HG02798 (cell line): ENCODE data around the gene CMIP.
A peak's percentile ranks its signal among the peaks of the same experiment; 100 is the strongest.

Source experiments
- ATAC-seq: cut with Tn5 transposase; IDR thresholded peaks from one replicate; pipeline ENCODE4 v1.9.1; 2021; ENCODE audit warnings: mild to moderate bottlenecking; ENCODE audit not compliant: unreplicated experiment, poor library complexity

Gene CMIP

GRCh38 chr16:81611721-81612120 lies 167.1 kb downstream of the CMIP start:
- no peak for ATAC-seq

DNA sequence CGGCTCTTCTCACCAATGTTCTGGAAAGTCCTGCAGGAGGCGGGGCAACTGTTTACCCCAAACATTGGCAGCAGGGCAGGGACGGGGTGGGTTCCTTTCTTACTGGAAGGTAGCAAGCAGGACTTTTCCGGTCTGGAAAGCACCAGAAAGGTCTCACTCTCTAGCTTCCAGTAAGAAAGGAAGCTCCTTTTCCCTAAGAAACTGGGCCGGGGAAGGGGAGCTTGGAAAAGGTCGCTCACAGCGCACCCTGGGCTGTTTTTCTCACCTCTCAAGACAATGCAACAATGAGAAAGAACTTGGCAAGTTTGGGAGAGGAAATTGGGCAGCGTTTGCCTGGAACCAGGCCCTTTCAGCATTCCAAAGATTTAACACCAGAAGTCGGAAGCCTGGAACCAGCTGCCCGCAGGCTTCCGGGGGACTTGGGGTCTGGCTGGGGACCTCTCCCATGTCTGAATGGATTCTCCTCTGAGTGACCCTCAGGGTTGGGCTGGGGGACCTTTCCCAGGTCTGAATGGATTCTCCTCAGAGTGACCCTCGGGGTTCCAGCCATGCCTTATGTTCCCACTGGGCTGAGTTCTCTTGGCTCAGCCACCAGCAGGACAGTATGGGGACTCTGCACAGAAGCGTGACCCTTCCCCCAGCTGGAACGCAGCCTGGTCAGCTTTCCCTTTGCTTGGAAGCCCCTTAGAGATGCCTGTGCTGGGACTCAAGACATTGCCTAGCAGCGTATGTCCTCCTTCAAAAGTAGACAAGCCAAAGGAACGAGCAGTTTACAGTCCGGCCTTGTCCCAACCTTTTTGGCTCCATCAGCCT lies 167.9 kb downstream of the CMIP start:
- no peak for ATAC-seq

DNA sequence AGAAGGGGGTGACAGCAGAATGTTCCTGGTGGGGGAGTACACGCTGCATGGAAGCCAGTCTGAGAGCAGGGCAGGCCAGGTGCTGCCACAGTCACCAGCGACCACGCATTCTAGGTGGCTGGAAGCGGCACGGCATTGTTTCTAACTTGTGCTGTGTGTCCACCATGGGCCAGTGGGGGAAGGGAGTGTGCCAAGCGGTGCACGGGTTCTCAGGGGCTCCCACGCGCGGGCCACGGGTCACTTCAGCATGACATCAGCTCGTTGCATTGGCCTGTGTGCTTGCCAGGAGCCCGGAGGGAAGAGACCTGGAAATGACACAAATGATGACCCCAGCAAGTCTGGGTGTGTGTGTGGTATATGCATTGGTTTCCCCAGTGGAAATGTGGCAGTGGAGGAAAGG lies 169.6 kb downstream of the CMIP start:
- ATAC-seq: no peak

DNA sequence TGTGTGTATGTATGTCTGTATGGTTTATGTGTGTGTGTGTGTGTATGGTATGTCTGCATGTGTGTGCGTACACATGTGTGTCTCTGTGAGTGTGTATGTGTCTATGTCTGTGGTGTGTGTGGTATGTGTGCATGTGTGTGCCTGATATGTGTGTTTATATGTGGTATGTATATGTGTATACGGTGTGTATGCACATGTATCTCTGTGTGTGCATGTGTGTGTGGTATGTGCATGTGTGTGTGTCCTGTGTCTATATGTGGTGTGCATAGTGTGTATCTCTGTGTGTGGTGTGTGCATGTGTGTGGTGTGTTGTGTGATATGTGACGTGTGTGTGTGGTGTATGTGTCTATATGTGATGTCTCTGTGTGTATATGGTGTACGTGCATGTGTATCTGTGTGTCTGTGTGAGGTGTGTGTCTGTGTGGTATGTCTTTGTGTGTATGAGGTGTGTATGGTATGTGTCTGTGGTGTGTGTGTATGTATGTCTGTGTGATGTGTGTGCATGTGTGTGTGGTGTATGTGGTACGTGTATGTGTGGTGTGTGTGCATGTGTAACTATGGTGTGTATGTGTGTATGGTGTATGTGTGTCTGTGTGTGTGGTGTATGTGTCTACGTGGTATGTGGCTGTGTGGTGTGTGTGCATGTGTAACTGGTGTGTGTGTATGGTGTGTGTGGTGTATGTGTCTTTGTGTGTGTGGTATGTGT lies 170.2 kb downstream of the CMIP start:
- ATAC-seq: no peak

DNA sequence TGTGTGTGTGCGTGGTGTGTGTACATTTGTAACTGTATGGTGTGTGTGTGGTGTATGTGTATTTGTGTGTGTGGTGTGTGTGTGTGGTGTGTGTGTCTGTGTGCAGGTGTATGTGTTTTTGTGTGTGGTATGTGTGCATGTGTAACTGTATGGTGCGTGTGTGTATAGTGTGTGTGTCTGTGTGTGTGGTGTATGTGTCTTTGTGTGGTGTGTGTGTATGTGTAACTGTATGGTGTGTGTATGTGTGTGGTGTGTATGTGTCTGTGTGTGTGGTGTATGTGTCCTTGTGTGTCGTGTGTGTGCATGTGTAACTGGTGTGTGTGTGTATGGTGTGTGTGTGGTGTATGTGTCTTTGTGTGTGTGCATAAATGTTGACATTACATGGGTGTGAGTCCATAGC lies 170.8 kb downstream of the CMIP start:
- no peak for ATAC-seq

DNA sequence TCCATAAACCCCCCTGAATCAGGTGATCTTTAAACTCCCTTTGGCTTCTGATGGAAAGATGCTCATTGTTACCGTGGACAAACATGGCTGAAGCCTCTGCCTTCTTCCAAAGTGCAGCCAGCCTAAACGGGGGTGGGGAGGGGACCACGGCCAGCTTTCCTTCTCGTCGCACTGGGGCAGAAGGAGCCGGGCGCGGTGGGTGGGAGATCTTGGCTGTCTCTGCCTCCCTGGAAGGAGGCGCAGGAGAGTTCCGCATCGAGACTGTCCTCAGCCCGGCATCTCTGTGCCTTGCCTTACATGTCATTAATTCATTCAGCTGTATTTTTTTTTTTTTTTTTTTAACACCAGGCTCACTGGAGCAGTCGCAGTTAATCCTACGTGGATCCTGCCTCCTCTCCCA lies 171.2 kb downstream of the CMIP start:
- ATAC-seq: no peak

GRCh38 chr16:81616321-81617020 lies 171.9 kb downstream of the CMIP start:
- peak; percentile 74 for ATAC-seq

DNA sequence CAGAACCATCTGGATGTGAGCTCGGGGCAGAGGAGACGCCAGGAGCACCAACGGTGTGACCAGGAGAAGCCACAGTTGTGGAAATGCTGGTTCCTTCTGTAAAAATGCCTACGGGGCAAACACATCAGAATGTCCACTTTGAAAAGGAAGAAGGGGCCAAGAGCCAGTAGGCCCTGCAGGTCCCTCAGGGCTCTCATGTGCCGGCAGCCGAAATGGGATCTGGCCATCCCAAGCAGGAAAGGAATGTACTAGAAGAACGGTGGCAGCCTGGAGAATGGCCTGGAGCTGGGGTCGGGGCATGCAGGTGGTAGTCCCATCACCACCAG lies 172.4 kb downstream of the CMIP start:
- no peak for ATAC-seq

DNA sequence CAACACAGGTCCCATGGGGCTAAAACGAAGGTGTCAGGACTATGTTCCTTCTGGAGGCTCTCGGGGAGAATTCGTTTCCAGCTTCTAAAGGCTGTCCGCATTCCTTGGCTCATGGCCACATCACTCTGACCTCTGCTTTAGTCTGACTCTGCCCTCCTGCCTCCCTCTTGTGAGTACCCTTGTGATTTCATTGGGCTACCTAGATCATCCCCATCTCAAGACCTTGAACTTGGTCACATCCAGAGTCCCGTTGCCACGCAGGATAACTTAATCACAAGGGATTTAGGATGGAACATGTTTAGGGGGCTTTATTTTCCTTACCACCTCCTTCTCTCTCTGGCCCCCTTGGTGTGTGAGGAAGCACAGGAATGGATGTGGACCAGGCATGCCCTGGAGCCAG lies 173.6 kb downstream of the CMIP start:
- ATAC-seq: no peak

DNA sequence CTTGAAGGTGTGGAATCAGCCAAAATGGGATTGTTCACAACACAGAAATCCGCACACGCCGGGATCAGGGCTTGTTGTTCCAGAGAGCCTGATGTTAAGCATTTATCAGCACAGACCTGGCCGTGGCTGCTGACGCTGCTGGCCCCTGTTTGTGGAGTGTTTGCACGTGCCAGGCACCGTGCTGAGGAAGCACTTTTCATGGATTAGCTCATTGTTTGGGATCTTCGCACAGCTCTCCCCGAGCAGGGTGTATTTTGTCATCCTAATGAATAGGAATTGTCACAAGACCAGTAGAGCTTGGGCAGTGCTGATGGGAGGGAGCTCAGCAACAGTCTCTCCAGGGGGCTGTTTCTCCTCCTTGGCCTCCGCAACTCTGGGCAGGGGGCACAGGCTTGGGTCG lies 174.1 kb downstream of the CMIP start:
- no peak for ATAC-seq

- no peak for ATAC-seq
These were observed 175.4 kb downstream of the CMIP start for GRCh38 chr16:81620029-81620428.

DNA sequence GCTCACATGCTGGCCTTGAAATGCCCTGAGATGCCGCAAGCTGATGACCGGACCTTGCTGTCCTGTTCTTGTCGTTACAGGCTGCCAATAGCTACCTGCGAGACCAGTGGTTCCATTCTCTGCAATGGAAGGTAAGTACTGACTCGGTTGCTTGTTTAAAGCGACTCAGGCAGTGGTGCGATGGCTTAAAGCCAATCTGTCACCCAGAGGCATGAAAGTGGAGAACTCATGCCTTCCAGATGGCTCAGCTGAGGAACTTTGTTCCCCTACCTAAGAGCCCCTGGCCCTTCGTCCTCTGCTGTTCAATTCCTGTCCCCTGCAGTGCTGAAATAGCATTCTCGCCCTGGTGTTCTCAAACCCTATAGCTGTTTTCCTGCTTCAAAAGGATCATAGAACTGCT lies 176.2 kb downstream of the CMIP start:
- ATAC-seq: no peak

DNA sequence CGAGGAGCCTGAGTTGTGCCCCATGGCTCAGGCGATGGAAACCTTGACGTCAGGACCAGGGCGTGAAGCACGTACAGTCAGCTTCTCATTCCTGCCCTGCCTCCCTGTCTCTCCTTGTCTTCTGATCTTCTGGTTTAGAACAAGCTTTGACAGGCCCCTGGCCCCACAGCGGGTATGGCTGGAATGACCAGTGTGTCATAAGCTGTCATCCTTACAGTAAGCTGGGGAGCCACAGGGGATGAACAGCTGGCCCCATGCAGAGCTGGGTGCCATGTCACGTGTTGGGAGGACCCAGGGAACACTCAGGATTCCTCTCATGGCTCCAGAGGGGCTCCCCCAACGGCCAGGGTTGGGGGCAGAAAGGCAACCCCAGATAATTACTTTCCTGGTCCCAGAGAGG lies 176.9 kb downstream of the CMIP start:
- ATAC-seq: no peak

DNA sequence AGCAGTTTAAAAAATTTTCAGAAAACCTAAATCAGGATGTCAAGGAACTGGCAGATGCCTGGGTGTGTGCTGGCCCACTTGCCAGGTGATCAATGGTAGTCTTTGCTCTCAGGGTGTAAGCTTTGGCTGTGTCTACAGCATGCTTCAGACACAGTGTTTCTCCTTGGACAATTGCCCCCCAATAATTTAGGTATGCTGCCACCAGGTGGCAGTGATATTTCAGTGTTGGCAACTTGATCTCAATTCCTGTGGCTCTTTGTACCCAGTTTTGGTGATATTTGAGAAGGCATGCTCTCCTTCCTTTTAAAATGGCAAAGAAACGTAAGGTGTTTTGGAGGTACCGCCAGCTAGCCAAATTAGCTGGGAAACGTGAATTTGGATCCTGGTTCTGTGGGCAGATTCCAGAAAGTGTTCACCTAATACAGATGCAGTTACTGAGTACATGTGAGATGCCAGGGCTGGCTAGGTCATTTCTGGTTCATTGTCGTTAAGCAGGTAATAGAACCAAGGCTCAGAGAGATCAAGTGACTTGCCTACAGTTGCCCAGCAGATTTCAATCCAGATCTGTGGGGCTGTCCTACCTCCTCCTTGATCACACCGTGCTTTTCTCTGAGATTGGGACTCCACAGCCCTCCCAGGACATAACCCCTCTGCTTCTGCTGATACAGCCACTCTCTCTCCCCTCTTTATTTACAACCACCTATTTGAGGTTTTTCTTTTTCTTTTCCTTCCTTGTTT lies 178.9 kb downstream of the CMIP start:
- ATAC-seq: no peak

GRCh38 chr16:81624403-81624759 lies 179.8 kb downstream of the CMIP start:
- ATAC-seq: no peak

GRCh38 chr16:81624760-81625543 lies 180.3 kb downstream of the CMIP start:
- ATAC-seq: peak; percentile 27

DNA sequence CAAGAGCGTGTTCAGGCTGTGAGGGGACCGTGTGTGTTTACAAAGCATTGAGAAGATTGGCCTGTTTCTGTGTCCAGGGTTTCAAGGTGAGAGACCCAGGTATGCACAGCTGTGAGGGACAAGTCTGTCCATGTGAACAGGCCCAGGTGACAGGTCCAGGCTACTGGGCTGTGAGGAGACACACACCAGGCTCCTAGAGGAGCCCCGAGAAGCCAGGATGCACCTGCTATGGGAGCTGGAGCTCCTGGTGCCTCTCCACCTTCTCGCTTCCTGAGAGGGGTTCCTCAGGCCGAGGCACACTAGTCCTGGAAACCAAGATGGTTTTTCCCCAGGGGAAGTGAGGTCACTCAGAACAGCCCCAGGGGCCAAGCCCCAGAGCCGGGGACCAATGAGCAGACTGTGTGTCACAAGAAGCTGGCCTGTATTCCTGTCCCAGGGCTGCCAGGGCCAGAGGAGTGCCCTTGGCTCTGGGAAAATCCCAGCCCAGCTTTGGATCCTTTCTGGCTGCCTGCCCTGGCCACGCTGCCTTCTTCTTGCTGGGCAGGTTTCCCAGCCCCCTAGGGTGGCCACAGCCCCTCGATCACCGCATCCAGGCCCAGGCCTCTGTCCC lies 181.0 kb downstream of the CMIP start:
- ATAC-seq: peak; percentile 51

- no peak for ATAC-seq
These were observed 181.6 kb downstream of the CMIP start for GRCh38 chr16:81626181-81626674.

- ATAC-seq: no peak
These were observed 182.4 kb downstream of the CMIP start for GRCh38 chr16:81627024-81627423.
